M059J (cell line): Measurements from ENCODE around the gene ZBTB21. TPM values are rescaled to one million over a fixed set of nuclear protein-coding genes. Genes with fewer than 3 reads are reported as not detected.
A peak's percentile ranks its signal among the peaks of the same experiment; 100 is the strongest.

Source experiments
- DNase-seq: peaks from one replicate; pipeline ENCODE4 v3.0.0-alpha.2; 2012; ENCODE audit warnings: low read depth
- total RNA-seq: library from RNA; depleted of rRNA; stranded (reverse); fragments of >200 nt; shearing (Covaris generic); gene quantifications from 2 replicates; pipeline ENCODE4 v1.2.3, GENCODE V29; 2014

The ZBTB21 gene
- total RNA-seq, 1 experiment from 2014 or later, result 18.4 TPM

GRCh38 chr21:42021371-42022090 is 11.4 kb upstream of the ZBTB21 start:
- DNase-seq, result peak; percentile 44

GRCh38 chr21:42019706-42020105 is 9.5 kb upstream of the ZBTB21 start:
- no peak for DNase-seq

- no peak for DNase-seq
Observed at GRCh38 chr21:42019101-42019605, 9.0 kb upstream of the ZBTB21 start.

- no peak for DNase-seq
Observed at GRCh38 chr21:42017022-42017421, 6.9 kb upstream of the ZBTB21 start.

DNA sequence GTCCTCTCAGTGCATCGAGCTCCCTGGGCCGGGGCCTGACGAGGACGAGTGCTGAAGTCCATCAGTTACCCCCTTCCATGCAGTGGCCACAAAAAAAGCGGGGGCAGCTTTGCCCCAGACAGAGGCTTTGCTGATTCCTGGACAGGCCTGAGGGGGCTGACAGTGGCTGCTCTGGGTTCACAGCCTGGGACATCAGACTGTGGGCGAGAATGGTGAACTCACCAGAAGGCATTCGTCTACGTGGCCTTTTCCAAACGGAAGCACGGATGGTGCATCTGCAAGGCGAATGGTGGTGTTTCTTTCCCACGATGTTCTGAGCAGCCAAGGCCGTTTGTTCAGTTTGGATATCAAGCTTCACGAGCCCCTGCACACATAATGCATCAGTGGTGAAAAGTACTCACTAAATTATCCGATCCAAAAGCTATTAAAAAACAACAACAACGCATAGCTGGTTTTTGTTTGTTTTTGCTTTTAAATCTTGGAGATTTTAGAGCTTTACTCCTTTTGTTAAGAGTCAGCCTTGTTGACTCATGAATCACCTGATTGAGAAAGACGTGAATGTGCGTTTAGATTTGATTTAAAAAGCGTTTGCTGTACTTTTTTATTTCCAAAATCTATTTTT is 6.3 kb upstream of the ZBTB21 start:
- no peak for DNase-seq

DNA sequence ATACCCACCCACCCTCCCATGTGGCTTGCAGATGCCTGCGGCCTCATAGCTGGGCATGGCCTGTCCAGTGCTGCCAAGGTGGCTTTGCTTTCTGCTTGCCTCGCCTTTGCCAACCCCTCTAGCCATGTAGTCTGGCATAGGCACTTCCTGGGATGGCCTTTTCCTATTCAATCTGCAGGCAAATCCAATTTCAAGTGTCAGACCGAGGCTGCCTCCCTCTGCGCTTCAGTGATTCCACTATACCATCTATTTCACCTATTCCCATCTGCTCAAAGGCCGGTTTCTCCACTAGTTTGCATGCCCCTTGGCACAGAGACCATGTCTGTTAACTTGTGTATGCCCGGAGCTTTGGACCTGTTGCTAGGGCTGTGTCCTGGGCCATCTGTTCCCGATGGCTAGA is 3.8 kb upstream of the ZBTB21 start:
- DNase-seq, result no peak

DNA sequence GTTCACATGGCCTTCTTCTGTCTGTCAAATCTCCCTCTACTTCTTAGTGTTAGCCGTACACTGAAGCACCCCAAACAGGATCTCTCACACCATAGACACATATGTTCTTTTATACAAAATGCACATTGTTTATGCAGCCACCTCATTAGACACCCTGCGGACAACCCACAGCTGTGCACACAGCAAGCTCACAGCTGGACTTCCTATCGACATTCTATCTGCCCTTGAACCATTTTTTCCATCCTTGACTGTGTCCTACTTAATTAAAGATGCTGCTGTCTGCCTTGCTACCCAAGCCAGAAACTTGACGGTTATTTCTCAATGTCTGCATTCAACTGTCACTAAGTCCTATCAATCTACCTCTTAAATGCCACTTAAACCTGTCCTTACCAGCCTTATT is 3.2 kb upstream of the ZBTB21 start:
- DNase-seq, result no peak

GRCh38 chr21:42012763-42013329 is 2.7 kb upstream of the ZBTB21 start:
- no peak for DNase-seq

GRCh38 chr21:42012344-42012743 is 2.2 kb upstream of the ZBTB21 start:
- DNase-seq, result no peak

GRCh38 chr21:42010507-42011495 is 641 bp upstream of the ZBTB21 start:
- peak; percentile 27 for DNase-seq

- DNase-seq, result peak; percentile 80
Observed at GRCh38 chr21:42009018-42009830, 936 bp downstream of the ZBTB21 start.

DNA sequence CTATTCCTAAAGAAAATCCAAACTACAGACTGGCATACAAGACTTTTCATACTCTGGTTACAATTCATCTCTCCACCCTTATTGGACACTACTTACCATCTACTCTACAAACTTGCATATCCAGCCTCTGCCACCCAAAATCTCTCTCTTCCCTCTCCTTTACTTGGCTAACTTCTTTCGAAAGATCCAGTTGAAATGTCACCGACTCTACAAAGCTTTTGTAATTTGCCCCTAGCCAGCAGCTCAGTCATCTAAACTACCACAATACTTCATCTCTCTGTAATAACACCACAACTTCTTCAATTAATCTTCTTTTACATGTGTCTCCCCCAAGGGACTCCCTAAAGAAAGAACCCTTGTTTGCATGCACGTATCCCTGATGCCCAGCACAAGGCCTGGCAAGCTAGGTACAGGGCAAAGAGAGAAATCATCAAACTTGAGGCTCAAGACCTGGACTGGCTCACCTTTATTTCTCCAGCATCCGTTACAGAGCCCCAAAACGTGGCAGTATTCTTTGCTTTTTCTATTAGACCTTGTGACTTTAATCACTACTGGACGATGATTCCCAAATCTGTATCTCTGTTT is 2.7 kb downstream of the ZBTB21 start:
- DNase-seq, result no peak

GRCh38 chr21:42006765-42007164 is 3.4 kb downstream of the ZBTB21 start:
- DNase-seq, result peak; percentile 33

DNA sequence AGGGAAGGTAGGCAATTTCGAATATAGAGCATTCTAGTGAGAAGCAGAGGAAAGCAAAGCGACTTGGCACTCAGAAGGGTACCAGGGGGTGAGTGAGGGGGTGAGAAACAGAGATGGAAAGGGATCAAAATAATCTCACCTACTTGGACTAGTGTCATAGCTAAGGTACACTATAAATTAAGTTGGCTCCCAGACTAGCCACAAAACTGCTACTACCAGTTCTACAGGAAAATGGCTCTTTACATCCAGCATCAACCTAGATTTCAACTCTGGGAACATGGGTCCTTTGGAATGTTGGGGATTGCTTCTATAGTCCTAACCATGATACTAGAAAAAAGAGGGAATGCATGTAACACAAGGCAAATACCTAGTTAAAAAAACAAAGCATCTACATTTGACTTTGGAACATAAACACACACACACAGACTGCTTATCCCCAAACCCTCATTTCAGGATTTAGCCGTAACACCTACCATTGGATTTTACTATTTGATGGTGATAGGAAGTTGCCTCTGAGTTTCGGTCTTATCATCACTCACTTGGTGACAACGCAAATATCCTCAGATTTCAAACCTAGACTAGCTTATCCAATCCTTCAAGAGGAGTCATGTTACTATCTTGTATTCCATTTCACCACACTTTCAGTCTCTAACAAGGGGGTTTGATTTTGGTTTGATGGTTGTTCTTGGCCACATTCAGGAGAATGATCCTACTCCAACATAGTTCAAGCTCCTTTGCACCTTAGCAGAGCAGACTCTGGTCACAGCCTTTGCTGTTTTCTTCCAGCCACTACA is 5.6 kb downstream of the ZBTB21 start:
- DNase-seq, result no peak

GRCh38 chr21:42003051-42003461 is 7.1 kb downstream of the ZBTB21 start:
- peak; percentile 45 for DNase-seq

- peak; percentile 94 for DNase-seq
Observed at GRCh38 chr21:42002421-42002958, 7.7 kb downstream of the ZBTB21 start.

- DNase-seq, result no peak
Observed at GRCh38 chr21:42001781-42002180, 8.4 kb downstream of the ZBTB21 start.

GRCh38 chr21:42000908-42001307 is 9.3 kb downstream of the ZBTB21 start:
- DNase-seq, result no peak

- DNase-seq, result no peak
Observed at GRCh38 chr21:41997657-41998056, 12.5 kb downstream of the ZBTB21 start.
